GM18873 (cell line): ENCODE results near the gene KIAA0232.
A peak's percentile ranks its signal among the peaks of the same experiment; 100 is the strongest.
"Not testable (repeated sequence)": the region's sequence is repeated elsewhere in the genome, so short reads cannot be mapped to it uniquely, and the experiment has no call there.

ENCODE experiments used
- ATAC-seq: cut with Tn5 transposase; IDR thresholded peaks from one replicate; pipeline ENCODE4 v1.9.1; 2021; ENCODE audit warnings: mild to moderate bottlenecking, moderate library complexity, moderate number of reproducible peaks; ENCODE audit not compliant: unreplicated experiment, low FRiP score

KIAA0232 gene

GRCh38 chr4:6874981-6875380 is 92.5 kb downstream of the KIAA0232 start:
- ATAC-seq: no peak

GRCh38 chr4:6875431-6875831 is 92.9 kb downstream of the KIAA0232 start:
- ATAC-seq: no peak

- ATAC-seq: no peak
These were observed 93.9 kb downstream of the KIAA0232 start for GRCh38 chr4:6876440-6876839.

- ATAC-seq: no peak
These were observed 94.5 kb downstream of the KIAA0232 start for GRCh38 chr4:6877067-6877466.

- ATAC-seq: no peak
These were observed 96.0 kb downstream of the KIAA0232 start for GRCh38 chr4:6878451-6879059.

- no peak for ATAC-seq
These were observed 98.2 kb downstream of the KIAA0232 start for GRCh38 chr4:6880691-6881090.

GRCh38 chr4:6881908-6882307 is 99.4 kb downstream of the KIAA0232 start:
- no peak for ATAC-seq

- no peak for ATAC-seq
These were observed 101.9 kb downstream of the KIAA0232 start for GRCh38 chr4:6884341-6884870.

GRCh38 chr4:6885953-6886557 is 103.5 kb downstream of the KIAA0232 start:
- peak; percentile 58 for ATAC-seq

- ATAC-seq: no peak
These were observed 104.4 kb downstream of the KIAA0232 start for GRCh38 chr4:6886886-6887285.

GRCh38 chr4:6887591-6888371 is 105.3 kb downstream of the KIAA0232 start:
- no peak for ATAC-seq

- no peak for ATAC-seq
These were observed 106.1 kb downstream of the KIAA0232 start for GRCh38 chr4:6888506-6889071.

- no peak for ATAC-seq
These were observed 106.7 kb downstream of the KIAA0232 start for GRCh38 chr4:6889101-6889735.

- no peak for ATAC-seq
These were observed 107.3 kb downstream of the KIAA0232 start for GRCh38 chr4:6889736-6890324.

- no peak for ATAC-seq
These were observed 107.8 kb downstream of the KIAA0232 start for GRCh38 chr4:6890358-6890757.

- ATAC-seq: not testable (repeated sequence)
These were observed 108.4 kb downstream of the KIAA0232 start for GRCh38 chr4:6890971-6891370.

- ATAC-seq: no peak
These were observed 109.1 kb downstream of the KIAA0232 start for GRCh38 chr4:6891436-6892170.

GRCh38 chr4:6892190-6892908 is 109.8 kb downstream of the KIAA0232 start:
- no peak for ATAC-seq

- no peak for ATAC-seq
These were observed 110.3 kb downstream of the KIAA0232 start for GRCh38 chr4:6892909-6893202.
